ENCODE measurements around the gene ID4.

- TF ChIP-seq POLR2A (IDR thresholded peaks at IDR 0.05) (no peak), CTCF (IDR thresholded peaks at IDR 0.05 in 4 of 5, conservative IDR thresholded peaks at IDR 0.05 in 1 of 5) (no peak)
Measured at GRCh38 chr6:19838442-19839236, 1.5 kb downstream of the ID4 start.
